ENCODE data around the gene ZFHX3. TPM values are rescaled to one million over a fixed set of nuclear protein-coding genes. Genes with fewer than 3 reads are reported as not detected.

Gene ZFHX3
- total RNA-seq, 2 donors from 2014 or later, result 9.2 to 18.9 TPM

- peak; percentile 75 for DNase-seq (ENCODE audit: low spot score)
- Histone ChIP-seq H3K36me3 (peaks cover 20% of the 10 kb centered on the region), H3K27ac (peak overlapping the region; percentile 49 to 71), H3K4me1 (peaks cover 0 to 31% of the 10 kb centered on the region in 2 donors), H3K27me3 (no peaks in the 10 kb centered on the region), H3K9me3 (no peaks in the 10 kb centered on the region), H3K4me3 (no peak overlapping the region)
- no peak for TF ChIP-seq CTCF (IDR thresholded peaks at IDR 0.05)
Measured at GRCh38 chr16:72946474-72947194, 101.3 kb downstream of the ZFHX3 start.

DNA sequence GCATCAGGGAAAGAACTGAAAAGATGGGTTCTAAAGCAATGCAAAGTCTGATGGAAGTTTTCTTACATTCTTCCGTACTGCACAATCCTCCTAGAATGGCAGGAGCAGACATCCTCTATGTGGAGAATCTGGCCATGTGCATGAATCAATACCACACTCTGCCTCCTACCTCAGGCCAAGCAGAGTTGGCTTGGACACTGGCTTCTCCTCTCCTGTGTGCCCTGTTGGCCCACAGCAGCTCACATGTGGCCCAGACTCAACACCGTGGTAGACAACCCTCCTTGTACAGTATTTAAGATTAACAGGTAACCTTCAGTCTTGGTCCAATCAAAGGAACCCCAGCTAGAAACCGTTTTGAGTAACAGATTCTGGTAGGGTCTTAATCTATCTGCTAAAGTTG is 101.9 kb downstream of the ZFHX3 start:
- Histone ChIP-seq H3K27me3 (no peaks in the 10 kb centered on the region), H3K27ac (peak overlapping the region; percentile 49 to 71), H3K4me3 (no peak overlapping the region), H3K36me3 (peaks cover 20% of the 10 kb centered on the region), H3K4me1 (peaks cover 0 to 31% of the 10 kb centered on the region in 2 donors), H3K9me3 (no peaks in the 10 kb centered on the region)
- no peak for TF ChIP-seq CTCF (IDR thresholded peaks at IDR 0.05)
- DNase-seq (ENCODE audit: low spot score), result no peak

DNA sequence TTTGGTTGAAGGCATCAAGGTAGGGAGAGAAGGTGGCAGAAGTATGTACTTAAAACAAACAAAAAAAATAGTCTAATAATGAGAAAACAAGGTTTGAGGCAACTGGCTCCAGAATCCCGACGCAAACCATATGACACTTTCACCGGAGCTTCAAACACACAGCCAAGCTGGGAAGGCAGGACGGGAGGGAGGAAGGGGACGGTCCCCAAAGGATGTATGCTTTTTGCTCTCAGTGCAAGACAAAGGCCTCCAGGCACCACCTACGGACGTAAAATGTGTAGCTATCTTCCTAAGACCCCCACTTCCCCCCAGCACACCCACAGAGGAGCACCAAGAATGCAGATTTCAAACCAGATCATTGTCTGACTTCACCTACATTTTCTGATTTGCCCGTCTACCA is 102.3 kb downstream of the ZFHX3 start:
- Histone ChIP-seq H3K27ac (peak overlapping the region in 1 of 2 donors; percentile 71), H3K9me3 (no peaks in the 10 kb centered on the region), H3K4me1 (peaks cover 0 to 31% of the 10 kb centered on the region in 2 donors), H3K36me3 (peaks cover 19% of the 10 kb centered on the region), H3K27me3 (no peaks in the 10 kb centered on the region), H3K4me3 (no peak overlapping the region)
- DNase-seq (ENCODE audit: low spot score), result no peak
- TF ChIP-seq CTCF (IDR thresholded peaks at IDR 0.05), result no peak

DNA sequence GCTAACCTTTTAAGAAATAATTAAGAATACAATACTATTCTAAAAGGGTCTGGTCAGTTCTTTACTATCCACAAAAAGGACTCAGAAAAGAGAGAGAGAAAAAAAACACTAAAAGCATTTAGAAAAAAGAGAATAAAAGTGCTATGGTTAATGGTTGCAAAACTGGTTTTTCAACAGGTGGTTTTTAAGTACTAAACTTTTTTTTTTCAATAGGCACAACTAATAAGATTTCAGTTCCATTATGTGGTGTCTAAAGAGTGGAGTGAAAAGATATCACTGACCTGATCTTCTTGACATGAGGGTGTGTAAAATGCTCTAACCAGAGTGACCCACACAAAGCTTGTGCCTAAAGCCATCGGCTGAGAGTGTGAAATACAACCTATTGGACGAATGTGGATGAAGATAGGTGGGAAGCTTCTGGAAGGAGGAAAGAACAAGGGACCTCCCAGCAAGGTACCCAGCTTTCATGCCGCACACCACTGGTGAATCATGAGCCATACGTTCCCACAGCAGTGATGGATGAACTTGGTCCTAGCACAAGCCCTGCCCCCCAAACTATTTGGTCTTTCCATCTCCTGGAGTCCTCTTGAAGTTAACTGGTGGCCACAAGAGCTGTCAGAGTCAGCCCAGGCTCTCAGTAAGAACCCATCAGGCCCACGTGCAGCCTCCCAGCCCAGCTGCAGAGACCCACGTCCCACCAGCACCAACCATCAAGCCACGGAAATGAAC is 103.0 kb downstream of the ZFHX3 start:
- H3K27me3 ChIP-seq, result no peaks in the 10 kb centered on the region
- no peak overlapping the region for H3K4me3 ChIP-seq
- no peaks in the 10 kb centered on the region for H3K9me3 ChIP-seq
- peaks cover 12% of the 10 kb centered on the region for H3K36me3 ChIP-seq
- no peak overlapping the region for H3K27ac ChIP-seq
- TF ChIP-seq CTCF (IDR thresholded peaks at IDR 0.05), result no peak
- peaks cover 0 to 37% of the 10 kb centered on the region in 2 donors for H3K4me1 ChIP-seq
- DNase-seq (ENCODE audit: low spot score), result no peak

GRCh38 chr16:72942021-72942420 is 105.9 kb downstream of the ZFHX3 start:
- no peak for DNase-seq (ENCODE audit: low spot score)
- peaks cover 0 to 50% of the 10 kb centered on the region in 2 donors for H3K4me1 ChIP-seq
- H3K27ac ChIP-seq, result no peak overlapping the region

More at GRCh38 chr16:72942021-72942420, 105.9 kb downstream of the ZFHX3 start:
- Histone ChIP-seq H3K36me3 (no peaks in the 10 kb centered on the region), H3K4me3 (no peak overlapping the region), H3K27me3 (no peaks in the 10 kb centered on the region), H3K9me3 (no peaks in the 10 kb centered on the region)
- no peak for TF ChIP-seq CTCF (IDR thresholded peaks at IDR 0.05)

Measured in right atrium auricular region (tissue), 2 donors.